Measurements from ENCODE around the gene AFF1. TPM values are rescaled to one million over a fixed set of nuclear protein-coding genes. Genes with fewer than 3 reads are reported as not detected.
A peak's percentile ranks its signal among the peaks of the same experiment; 100 is the strongest.

AFF1 gene
- total and polyA plus RNA-seq, 7 donors: 7.2 to 100 (median 61.7) TPM

DNA sequence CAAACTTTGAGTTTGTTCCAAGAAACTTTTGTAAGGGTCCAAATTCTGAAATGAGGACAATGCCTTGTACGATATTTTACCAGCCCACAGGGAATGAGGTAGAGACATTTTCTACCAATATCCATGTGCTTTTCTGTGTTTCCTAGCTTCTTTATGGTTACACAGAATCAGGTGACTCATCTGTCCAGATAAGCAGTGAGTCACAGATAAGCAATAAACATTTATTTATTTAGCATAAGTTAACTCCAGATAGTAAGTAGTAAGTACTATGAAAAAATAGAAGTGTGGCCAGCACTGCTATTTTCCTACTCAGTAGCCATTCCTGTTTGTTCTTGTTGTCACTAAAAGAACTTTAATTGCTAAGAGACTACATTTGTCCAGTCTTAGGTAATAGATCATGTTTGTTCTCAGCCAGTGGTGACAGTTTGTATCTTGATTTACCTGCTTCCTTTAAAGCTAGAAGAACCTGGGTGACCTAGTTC, 7.4 kb downstream of the AFF1 start:
- Histone ChIP-seq H3K4me3 (no peak overlapping the region), H3K27me3 (no peaks in the 10 kb centered on the region), H3K36me3 (no peaks in the 10 kb centered on the region), H3K4me1 (peaks cover 0 to 84% (median 56%) of the 10 kb centered on the region in 4 donors), H3K9me3 (no peaks in the 10 kb centered on the region), H3K27ac (no peak overlapping the region)
- 19 to 67% methylated on average over 1 of the region's 1 CpG for WGBS, 2 donors
- no peak for DNase-seq
- intact Hi-C loops (cut with DNase I): no loop called here
- TF ChIP-seq EP300 (IDR thresholded peaks at IDR 0.05) (no peak), POLR2AphosphoS5 (IDR thresholded peaks at IDR 0.05) (no peak), POLR2A (IDR thresholded peaks at IDR 0.05) (no peak)
- TF ChIP-seq, protein P1, sequence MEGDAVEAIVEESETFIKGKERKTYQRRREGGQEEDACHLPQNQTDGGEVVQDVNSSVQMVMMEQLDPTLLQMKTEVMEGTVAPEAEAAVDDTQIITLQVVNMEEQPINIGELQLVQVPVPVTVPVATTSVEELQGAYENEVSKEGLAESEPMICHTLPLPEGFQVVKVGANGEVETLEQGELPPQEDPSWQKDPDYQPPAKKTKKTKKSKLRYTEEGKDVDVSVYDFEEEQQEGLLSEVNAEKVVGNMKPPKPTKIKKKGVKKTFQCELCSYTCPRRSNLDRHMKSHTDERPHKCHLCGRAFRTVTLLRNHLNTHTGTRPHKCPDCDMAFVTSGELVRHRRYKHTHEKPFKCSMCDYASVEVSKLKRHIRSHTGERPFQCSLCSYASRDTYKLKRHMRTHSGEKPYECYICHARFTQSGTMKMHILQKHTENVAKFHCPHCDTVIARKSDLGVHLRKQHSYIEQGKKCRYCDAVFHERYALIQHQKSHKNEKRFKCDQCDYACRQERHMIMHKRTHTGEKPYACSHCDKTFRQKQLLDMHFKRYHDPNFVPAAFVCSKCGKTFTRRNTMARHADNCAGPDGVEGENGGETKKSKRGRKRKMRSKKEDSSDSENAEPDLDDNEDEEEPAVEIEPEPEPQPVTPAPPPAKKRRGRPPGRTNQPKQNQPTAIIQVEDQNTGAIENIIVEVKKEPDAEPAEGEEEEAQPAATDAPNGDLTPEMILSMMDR (IDR thresholded peaks at IDR 0.05): no peak

GRCh38 chr4:86944964-86945781, 10.4 kb downstream of the AFF1 start:
- peaks cover 0 to 65% (median 49%) of the 10 kb centered on the region in 4 donors for H3K4me1 ChIP-seq
- intact Hi-C loops (cut with DNase I): no loop called here
- no peak for DNase-seq
- no peak overlapping the region for H3K27ac ChIP-seq
- TF ChIP-seq POLR2A (IDR thresholded peaks at IDR 0.05): no peak
- TF ChIP-seq, protein P1 (IDR thresholded peaks at IDR 0.05): no peak
- no peak for TF ChIP-seq EP300 (IDR thresholded peaks at IDR 0.05)
- no peak for TF ChIP-seq POLR2AphosphoS5 (IDR thresholded peaks at IDR 0.05)
- no peak overlapping the region for H3K4me3 ChIP-seq
- peaks cover 0 to 12% (median 0%) of the 10 kb centered on the region in 4 donors for H3K36me3 ChIP-seq
- no peaks in the 10 kb centered on the region for H3K9me3 ChIP-seq
- no peaks in the 10 kb centered on the region for H3K27me3 ChIP-seq

- whole genome bisulfite sequencing, 2 donors: 77 to 82% methylated on average over 3 of the region's 3 CpGs
- intact Hi-C loops (cut with DNase I): no loop called here
- no peak for DNase-seq
- Histone ChIP-seq H3K4me1 (peaks cover 0 to 52% (median 37%) of the 10 kb centered on the region in 4 donors), H3K27me3 (no peaks in the 10 kb centered on the region), H3K4me3 (no peak overlapping the region), H3K27ac (peak overlapping the region in 1 of 4 donors; percentile 3), H3K9me3 (no peaks in the 10 kb centered on the region), H3K36me3 (peaks cover 0 to 22% (median 0%) of the 10 kb centered on the region in 4 donors)
- TF ChIP-seq POLR2A (IDR thresholded peaks at IDR 0.05): no peak
- no peak for TF ChIP-seq EP300 (IDR thresholded peaks at IDR 0.05)
- TF ChIP-seq, protein P1 (IDR thresholded peaks at IDR 0.05): no peak
- TF ChIP-seq POLR2AphosphoS5 (IDR thresholded peaks at IDR 0.05): no peak
Measured at GRCh38 chr4:86946868-86947500, 12.2 kb downstream of the AFF1 start.

DNA sequence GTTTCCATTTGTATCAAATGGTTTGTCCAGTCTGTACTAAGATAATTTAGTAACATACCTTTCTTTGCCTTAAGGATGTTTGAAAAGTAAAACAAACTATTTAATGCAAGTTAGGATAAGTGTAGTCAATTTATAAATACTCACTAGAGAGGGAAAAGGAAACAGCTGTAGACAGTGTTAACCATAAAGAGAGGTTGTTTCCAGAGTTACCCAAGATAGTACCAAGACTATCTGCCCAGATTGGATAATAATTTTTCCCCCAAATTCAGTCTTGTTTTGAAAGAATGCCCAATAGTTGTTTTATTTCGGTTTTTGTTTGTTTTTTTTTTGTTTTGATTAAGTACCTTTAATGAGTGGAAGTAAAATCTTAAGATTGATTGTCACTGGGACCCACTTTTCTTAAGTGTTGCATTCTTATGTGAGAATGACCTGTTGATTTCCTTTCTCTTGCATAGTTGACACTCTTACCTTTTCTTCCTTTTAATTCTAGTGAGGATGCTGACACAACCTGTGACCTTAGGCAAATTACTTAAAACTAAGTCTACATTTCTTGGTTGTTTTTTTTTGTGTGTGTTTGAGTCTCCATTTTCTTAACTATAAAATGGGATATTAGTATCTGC, 12.8 kb downstream of the AFF1 start:
- Histone ChIP-seq H3K4me3 (no peak overlapping the region), H3K27ac (peak overlapping the region in 1 of 4 donors; percentile 3), H3K9me3 (no peaks in the 10 kb centered on the region), H3K4me1 (peaks cover 0 to 46% (median 31%) of the 10 kb centered on the region in 4 donors), H3K27me3 (no peaks in the 10 kb centered on the region), H3K36me3 (peaks cover 0 to 22% (median 0%) of the 10 kb centered on the region in 4 donors)
- intact Hi-C loops (cut with DNase I): no loop called here
- DNase-seq: no peak
- 25 to 54% methylated on average over 1 of the region's 1 CpG for WGBS, 2 donors
- TF ChIP-seq, protein P1 (IDR thresholded peaks at IDR 0.05): no peak
- TF ChIP-seq POLR2AphosphoS5 (IDR thresholded peaks at IDR 0.05) (no peak), EP300 (IDR thresholded peaks at IDR 0.05) (no peak), POLR2A (IDR thresholded peaks at IDR 0.05) (no peak)
